Fibroblast of mammary gland (primary cell): Measurements from ENCODE around the gene CDO1.
A peak's percentile ranks its signal among the peaks of the same experiment; 100 is the strongest.
"Not testable (repeated sequence)": the region's sequence is repeated elsewhere in the genome, so short reads cannot be mapped to it uniquely, and the experiment has no call there.

Experiments used
- DNase-seq: peaks from one replicate; pipeline ENCODE4 v3.0.0-alpha.2; 2010; ENCODE audit warnings: low read depth
- H3K4me3 ChIP-seq: 2 replicates; pipeline ENCODE4 v1.5.1; 2011; ENCODE audit warnings: low read depth, mild to moderate bottlenecking, low read length, moderate library complexity; ENCODE audit not compliant: control insufficient read depth
- CTCF ChIP-seq: conservative IDR thresholded peaks from 2 replicates; pipeline ENCODE4 v1.5.1; 2011; ENCODE audit warnings: low read depth, low read length, inconsistent platforms; ENCODE audit not compliant: control insufficient read depth, insufficient read depth

Gene CDO1

DNA sequence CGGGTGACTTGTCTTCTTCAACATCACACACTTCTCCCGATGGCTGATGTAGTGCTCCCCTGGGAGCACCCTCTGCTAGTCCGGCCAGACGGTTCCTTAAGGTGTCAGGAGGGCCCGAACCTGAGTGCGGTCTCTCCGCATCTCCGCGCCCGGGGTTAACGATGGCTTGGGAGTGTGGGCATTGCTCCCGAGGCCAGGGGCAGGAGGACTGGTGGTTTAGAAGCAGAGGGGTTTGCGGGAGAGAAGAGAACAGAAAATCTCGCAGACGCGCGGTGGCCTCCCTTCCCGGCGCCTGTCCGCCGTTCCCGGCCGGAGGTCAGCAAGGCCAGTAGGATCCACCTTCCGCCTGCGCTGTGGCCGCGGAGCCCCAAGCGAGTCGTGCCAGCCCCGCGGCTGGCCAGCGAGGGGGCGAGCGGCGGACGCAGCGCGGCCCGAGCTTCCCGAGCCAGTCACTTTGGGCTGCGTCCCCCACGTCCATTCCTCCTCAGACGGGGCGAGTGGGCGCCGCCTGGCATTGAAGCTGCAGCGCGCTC lies 700 bp downstream of the CDO1 start:
- peak overlapping the region; percentile 73 for H3K4me3 ChIP-seq
- TF ChIP-seq CTCF, result no peak
- peak; percentile 21 for DNase-seq

- DNase-seq, result peak; percentile 59
- H3K4me3 ChIP-seq, result peak overlapping the region; percentile 73
- TF ChIP-seq CTCF, result no peak
Measured at GRCh38 chr5:115815006-115815692, 1.3 kb downstream of the CDO1 start.

DNA sequence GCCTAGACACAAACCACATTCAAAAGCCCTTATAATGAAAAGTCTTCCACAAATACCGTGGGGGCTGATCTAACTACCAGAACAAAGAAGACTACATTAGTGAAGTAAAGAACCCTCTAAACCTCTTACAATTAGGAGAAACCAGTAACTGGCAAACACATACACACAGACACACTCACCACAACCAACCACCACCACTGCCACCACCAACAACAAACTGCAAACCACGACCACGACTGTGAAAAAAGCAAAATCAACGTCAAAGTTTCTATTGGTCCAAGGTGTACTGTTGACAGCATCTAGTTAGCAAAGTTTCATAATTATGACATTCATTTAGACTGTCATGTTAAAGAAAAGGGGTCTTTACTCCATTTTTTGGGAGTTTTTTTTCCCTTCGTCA lies 2.7 kb downstream of the CDO1 start:
- no peak for TF ChIP-seq CTCF
- no peak overlapping the region for H3K4me3 ChIP-seq
- DNase-seq, result no peak

DNA sequence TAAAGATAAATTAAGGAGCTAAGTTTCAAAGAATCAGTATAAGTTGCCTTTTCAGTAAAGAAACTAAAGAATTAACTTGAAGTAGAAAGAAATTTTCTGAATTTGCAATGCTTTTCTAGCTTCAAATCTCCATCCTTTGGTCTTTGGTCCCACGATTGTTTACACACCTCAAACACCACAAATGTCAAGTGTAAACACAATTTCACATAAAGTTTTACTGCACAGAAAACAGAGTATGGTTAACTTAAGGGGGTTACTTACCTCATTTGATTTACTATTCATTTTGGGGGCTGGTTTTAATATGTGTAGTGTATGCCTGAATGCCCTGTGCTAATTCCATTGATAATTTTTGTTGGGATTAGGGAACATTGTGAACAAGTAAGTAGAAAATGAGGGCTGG lies 4.1 kb downstream of the CDO1 start:
- no peak for DNase-seq
- no peak for TF ChIP-seq CTCF
- H3K4me3 ChIP-seq, result no peak overlapping the region

DNA sequence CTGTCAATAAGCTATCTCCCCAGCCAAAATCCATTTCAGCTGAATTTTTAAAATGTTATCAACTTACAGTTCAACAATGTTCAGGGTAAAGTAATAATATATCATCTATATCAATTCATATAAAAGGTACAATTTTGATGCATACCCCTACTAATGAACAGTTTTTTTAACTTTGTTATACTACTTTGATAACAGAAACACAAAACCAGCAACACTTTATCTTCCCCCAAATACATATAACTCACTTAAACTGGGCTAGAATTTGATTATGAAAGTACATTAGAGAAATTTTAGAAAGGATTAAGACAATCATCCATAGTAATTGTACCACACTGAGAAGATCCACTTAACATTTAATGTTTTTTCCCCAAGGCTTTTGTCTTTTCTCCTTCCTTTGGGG lies 5.1 kb downstream of the CDO1 start:
- H3K4me3 ChIP-seq, result no peak overlapping the region
- TF ChIP-seq CTCF, result no peak
- no peak for DNase-seq

GRCh38 chr5:115810761-115811160 lies 5.7 kb downstream of the CDO1 start:
- peak; percentile 89 for DNase-seq
- no peak for TF ChIP-seq CTCF
- no peak overlapping the region for H3K4me3 ChIP-seq

DNA sequence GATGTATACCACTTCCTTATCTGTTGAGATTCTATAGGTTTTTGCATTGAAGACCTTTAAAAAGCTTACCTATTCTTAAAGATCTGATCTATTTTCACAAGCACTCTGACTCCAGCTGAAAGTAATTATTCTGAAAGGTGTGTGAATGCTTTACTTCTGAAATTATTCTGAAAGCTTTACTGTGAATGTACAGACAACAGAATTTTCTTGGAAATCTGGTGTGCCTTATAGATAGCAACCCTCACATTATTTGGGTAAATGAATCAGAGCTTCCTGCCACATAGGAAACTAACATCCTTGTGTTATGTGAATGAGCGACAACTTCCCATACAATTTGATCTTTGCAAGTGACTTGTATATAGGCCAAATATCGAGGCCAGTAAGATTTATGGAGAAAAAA lies 6.5 kb downstream of the CDO1 start:
- no peak overlapping the region for H3K4me3 ChIP-seq
- TF ChIP-seq CTCF, result no peak
- no peak for DNase-seq

DNA sequence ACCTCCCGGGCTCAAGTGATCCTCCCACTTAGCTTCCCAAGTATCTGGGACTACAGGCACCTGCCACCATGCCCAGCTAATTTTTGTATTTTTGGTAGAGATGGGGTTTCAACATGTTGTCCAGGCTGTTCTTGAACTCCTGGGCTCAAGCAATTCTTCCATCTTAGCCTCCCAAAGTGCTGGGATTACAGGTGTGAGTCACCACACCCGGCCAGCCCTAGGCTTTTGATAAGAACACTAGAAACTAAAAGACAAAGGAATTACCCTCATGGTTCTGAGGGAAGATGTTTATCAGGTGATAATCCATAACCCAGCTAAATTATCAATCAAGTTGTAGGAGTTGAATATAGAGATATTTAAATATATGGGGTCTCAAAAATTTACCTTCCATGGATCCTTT lies 8.4 kb downstream of the CDO1 start:
- not testable (repeated sequence) for DNase-seq

More for the DNA sequence above, 8.4 kb downstream of the CDO1 start:
- not testable (repeated sequence) for H3K4me3 ChIP-seq
